GM20000 (cell line): ENCODE measurements around the gene ITM2B.
A peak's percentile ranks its signal among the peaks of the same experiment; 100 is the strongest.

Source experiments
- DNase-seq: peaks from one replicate; pipeline ENCODE4 v3.0.0; 2012; ENCODE audit warnings: low spot score
- TF ChIP-seq, protein P1 (sequence below): IDR thresholded peaks from 2 replicates; pipeline ENCODE4 v1.5.1; 2012; ENCODE audit warnings: mild to moderate bottlenecking, control low read depth; ENCODE audit errors: extremely low read depth, missing control alignments

The ITM2B gene

DNA sequence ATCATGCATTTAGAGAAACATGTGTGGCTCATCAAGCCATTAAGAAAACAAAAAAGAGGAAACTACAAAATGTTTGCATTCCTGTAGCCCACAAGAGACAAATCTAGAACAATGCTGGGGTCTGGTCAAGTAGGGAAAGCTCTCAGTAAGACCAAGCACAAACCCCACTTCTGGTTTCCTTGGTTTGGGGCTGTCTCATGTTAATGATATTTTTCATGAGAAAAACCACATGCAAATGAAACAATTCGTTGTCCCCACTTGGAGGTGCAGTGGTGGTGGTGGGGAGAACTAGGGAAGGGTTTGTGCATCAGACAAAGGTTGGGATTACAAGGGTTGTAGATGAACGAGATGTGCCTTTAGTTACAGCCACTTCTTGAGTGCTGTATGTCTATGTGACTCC is 63.5 kb downstream of the ITM2B start:
- TF ChIP-seq, protein P1, sequence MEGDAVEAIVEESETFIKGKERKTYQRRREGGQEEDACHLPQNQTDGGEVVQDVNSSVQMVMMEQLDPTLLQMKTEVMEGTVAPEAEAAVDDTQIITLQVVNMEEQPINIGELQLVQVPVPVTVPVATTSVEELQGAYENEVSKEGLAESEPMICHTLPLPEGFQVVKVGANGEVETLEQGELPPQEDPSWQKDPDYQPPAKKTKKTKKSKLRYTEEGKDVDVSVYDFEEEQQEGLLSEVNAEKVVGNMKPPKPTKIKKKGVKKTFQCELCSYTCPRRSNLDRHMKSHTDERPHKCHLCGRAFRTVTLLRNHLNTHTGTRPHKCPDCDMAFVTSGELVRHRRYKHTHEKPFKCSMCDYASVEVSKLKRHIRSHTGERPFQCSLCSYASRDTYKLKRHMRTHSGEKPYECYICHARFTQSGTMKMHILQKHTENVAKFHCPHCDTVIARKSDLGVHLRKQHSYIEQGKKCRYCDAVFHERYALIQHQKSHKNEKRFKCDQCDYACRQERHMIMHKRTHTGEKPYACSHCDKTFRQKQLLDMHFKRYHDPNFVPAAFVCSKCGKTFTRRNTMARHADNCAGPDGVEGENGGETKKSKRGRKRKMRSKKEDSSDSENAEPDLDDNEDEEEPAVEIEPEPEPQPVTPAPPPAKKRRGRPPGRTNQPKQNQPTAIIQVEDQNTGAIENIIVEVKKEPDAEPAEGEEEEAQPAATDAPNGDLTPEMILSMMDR = no peak
- DNase-seq = no peak

DNA sequence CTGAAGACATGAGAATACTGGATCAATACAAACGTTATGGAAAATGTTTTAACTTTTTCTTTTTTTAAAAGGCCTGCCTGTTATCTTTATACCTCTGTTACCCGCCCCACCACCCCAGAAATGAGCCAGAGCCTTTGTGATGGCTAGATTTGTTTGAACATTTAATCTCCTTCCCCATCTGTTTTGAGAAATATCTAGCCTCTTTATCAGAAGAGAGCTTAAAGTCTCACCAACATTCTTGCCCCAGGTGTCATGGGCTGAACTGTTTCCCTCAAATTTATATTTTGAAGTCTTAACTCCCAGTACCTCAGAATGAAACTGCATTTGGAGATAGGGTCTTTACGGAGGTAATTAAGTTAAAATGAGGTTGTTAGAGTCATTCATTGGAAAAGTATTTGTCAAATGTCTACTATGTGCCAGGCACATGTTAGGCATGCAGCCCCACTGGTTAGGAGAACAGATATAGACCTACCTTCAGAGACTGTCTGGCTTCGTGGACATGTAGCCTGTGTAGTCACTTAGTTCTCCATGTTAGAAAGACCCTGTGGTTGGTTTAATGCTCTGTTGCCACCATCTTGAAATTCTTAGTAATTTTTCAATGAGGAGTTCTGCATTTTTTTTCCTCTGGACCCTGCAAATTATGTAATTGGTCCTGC is 64.3 kb downstream of the ITM2B start:
- no peak for DNase-seq
- TF ChIP-seq, protein P1 = no peak

DNA sequence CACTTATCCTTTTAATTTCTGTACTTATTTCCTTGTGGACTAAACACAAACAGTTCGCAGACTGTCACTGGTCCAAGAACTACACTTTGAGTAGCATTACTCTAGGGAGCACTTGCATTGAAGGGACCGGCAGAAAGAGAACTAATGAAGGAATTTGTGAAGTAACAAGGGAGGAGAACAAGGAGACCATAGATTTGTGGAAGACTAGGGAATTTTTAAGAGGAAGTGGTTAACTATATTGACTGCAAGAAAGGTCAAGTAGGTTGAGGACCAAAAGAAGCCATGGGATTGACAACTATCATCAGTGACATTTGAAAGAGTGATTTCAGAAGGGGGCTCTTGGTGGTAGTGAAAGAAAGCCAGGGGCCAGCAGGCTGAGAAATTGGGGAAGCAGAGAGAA is 66.6 kb downstream of the ITM2B start:
- DNase-seq = no peak
- TF ChIP-seq, protein P1 = no peak

DNA sequence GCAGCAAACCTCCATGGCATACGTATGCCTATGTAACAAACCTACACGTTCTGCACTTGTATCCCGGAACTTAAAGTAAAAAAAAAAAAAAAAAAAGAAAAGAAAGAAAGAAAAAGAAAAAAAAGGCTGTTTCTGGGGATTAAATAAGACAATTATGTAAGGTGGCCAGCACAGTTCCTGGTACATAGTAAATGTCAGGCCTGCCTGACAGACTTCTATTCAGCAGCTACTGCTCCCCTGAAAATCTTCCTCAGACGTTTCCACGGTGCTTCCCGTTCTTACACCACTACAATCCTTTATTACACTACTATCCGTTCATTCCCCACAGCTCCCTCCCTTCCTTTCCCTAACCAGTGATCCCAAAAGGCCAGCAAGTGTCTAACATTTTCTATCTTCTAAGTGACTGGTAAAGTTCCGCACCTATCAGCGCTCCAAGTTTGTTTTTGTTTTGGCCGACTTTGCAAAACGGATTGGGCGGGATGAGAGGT is 69.9 kb downstream of the ITM2B start:
- peak; percentile 15 for DNase-seq
- TF ChIP-seq, protein P1 = no peak

DNA sequence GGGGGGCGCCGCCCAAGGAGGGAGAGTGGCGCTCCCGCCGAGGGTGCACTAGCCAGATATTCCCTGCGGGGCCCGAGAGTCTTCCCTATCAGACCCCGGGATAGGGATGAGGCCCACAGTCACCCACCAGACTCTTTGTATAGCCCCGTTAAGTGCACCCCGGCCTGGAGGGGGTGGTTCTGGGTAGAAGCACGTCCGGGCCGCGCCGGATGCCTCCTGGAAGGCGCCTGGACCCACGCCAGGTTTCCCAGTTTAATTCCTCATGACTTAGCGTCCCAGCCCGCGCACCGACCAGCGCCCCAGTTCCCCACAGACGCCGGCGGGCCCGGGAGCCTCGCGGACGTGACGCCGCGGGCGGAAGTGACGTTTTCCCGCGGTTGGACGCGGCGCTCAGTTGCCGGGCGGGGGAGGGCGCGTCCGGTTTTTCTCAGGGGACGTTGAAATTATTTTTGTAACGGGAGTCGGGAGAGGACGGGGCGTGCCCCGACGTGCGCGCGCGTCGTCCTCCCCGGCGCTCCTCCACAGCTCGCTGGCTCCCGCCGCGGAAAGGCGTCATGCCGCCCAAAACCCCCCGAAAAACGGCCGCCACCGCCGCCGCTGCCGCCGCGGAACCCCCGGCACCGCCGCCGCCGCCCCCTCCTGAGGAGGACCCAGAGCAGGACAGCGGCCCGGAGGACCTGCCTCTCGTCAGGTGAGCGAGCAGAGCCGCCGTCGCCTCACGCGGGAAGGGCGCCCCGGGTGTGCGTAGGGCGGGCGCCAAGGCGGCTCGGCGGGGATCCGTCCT is 70.5 kb downstream of the ITM2B start, which contains the start of gene RB1:
Gene RB1 (plus strand): TSS at position 393 of the 784 bp plus-strand sequence. CDS start 162 bp downstream, at position 555.
- peak; percentile 90 for DNase-seq

DNA sequence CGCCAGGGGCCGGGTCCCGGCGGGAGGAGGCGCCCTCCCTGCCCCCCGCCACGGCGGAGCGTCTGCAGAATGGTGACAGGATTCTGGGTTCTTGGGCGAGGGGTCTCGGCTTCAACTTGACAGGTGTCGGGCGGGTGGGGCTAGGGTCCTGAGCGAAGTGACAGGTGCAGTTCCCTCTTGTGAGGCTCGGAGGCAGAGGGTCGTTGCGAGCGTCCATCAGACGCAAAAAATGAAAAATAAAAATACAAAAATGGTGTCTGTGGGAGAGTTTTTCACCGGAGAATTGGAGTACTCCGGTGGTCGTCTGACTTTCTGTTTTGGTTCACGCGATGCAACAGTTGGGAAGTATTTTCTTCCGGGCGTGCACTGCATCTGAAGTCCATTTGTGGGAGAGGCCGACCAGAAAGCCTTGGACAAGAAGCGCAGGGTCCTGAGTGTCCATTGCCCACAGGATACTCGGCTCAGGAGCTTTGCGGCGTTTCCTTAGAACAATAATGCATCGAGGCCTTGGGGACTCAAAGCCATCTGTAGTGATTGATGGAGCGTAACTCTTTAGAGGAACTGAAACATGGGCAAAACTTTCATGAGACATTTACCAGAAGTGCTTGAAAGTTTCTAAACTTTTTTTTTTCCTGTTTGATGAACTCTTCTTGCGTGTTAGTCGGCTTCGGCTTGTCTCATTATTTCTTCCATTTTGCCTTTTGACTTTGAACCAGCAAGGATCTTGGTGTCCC is 71.3 kb downstream of the ITM2B start:
- TF ChIP-seq, protein P1 = no peak
- peak; percentile 90 for DNase-seq

More for the DNA sequence above, 70.5 kb downstream of the ITM2B start, which contains the start of gene RB1:
- TF ChIP-seq, protein P1 = no peak
